Progenitor cell of endocrine pancreas (in vitro differentiated cells): ENCODE data around the gene ATP11B. TPM values are rescaled to one million over a fixed set of nuclear protein-coding genes. Genes with fewer than 3 reads are reported as not detected.

Source experiments
- DNase-seq: peaks from one replicate; pipeline ENCODE4 v3.0.0; 2021; ENCODE audit warnings: low spot score; ENCODE audit not compliant: unreplicated experiment
- H3K27ac Mint-ChIP-seq: 2 replicates; pipeline ENCODE4 v1.8.0; 2021; ENCODE audit warnings: mild to moderate bottlenecking, moderate library complexity, mixed read lengths
- H3K27me3 Mint-ChIP-seq: 2 replicates; pipeline ENCODE4 v1.8.0; 2021; ENCODE audit warnings: mixed read lengths
- H3K36me3 Mint-ChIP-seq: 2 replicates; pipeline ENCODE4 v1.8.0; 2022; ENCODE audit warnings: mixed read lengths; ENCODE audit not compliant: insufficient read depth
- H3K4me1 Mint-ChIP-seq: 2 replicates; pipeline ENCODE4 v1.8.0; 2021; ENCODE audit warnings: low read depth, mixed read lengths
- H3K4me3 Mint-ChIP-seq: 2 replicates; pipeline ENCODE4 v1.8.0; 2021; ENCODE audit warnings: low read depth, mild to moderate bottlenecking, moderate library complexity, mixed read lengths
- H3K9me3 Mint-ChIP-seq: 2 replicates; pipeline ENCODE4 v1.8.0; 2021; ENCODE audit warnings: low read depth, mixed read lengths
- CTCF ChIP-seq: fragments of 200-600 bp; sonication (generic); IDR thresholded peaks from one replicate; pipeline ENCODE4 v1.5.0; 2021; ENCODE audit warnings: antibody characterized with exemption, mild to moderate bottlenecking; ENCODE audit not compliant: unreplicated experiment
- total RNA-seq: library from RNA; stranded (reverse); gene quantifications from 2 replicates; pipeline ENCODE4 v1.2.1, GENCODE V29; 2021

Gene ATP11B
- total RNA-seq, 1 donor from 2014 or later = 127 TPM

- no peak overlapping the region for H3K27ac Mint-ChIP-seq
- peaks cover 4% of the 10 kb centered on the region for H3K4me1 Mint-ChIP-seq
- peaks cover 14% of the 10 kb centered on the region for H3K36me3 Mint-ChIP-seq
- H3K27me3 Mint-ChIP-seq = no peaks in the 10 kb centered on the region
- no peak overlapping the region for H3K4me3 Mint-ChIP-seq
- TF ChIP-seq CTCF = no peak
- DNase-seq = no peak
- H3K9me3 Mint-ChIP-seq = no peaks in the 10 kb centered on the region
Measured at GRCh38 chr3:182914341-182914740, 121.0 kb downstream of the ATP11B start.

- peaks cover 22% of the 10 kb centered on the region for H3K4me1 Mint-ChIP-seq
- H3K9me3 Mint-ChIP-seq = no peaks in the 10 kb centered on the region
- peaks cover 11% of the 10 kb centered on the region for H3K36me3 Mint-ChIP-seq
- H3K4me3 Mint-ChIP-seq = no peak overlapping the region
- TF ChIP-seq CTCF = no peak
- no peak for DNase-seq
- H3K27me3 Mint-ChIP-seq = no peaks in the 10 kb centered on the region
- H3K27ac Mint-ChIP-seq = no peak overlapping the region
Measured at GRCh38 chr3:182917134-182917533, 123.8 kb downstream of the ATP11B start.

GRCh38 chr3:182919866-182920357 lies 126.6 kb downstream of the ATP11B start:
- H3K27ac Mint-ChIP-seq = no peak overlapping the region
- H3K4me1 Mint-ChIP-seq = peaks cover 25% of the 10 kb centered on the region
- TF ChIP-seq CTCF = no peak
- no peak for DNase-seq
- H3K36me3 Mint-ChIP-seq = peaks cover 11% of the 10 kb centered on the region
- no peak overlapping the region for H3K4me3 Mint-ChIP-seq
- H3K27me3 Mint-ChIP-seq = no peaks in the 10 kb centered on the region
- H3K9me3 Mint-ChIP-seq = no peaks in the 10 kb centered on the region

GRCh38 chr3:182920515-182921084 lies 127.3 kb downstream of the ATP11B start:
- Mint-ChIP-seq H3K9me3 (no peaks in the 10 kb centered on the region), H3K27ac (peak overlapping the region; percentile 82), H3K4me3 (peak overlapping the region; percentile 37), H3K4me1 (peaks cover 25% of the 10 kb centered on the region), H3K27me3 (no peaks in the 10 kb centered on the region), H3K36me3 (peaks cover 13% of the 10 kb centered on the region)
- no peak for TF ChIP-seq CTCF
- no peak for DNase-seq

GRCh38 chr3:182921665-182922355 lies 128.5 kb downstream of the ATP11B start:
- Mint-ChIP-seq H3K27ac (no peak overlapping the region), H3K4me1 (peaks cover 25% of the 10 kb centered on the region), H3K9me3 (no peaks in the 10 kb centered on the region), H3K4me3 (no peak overlapping the region), H3K27me3 (no peaks in the 10 kb centered on the region), H3K36me3 (peaks cover 13% of the 10 kb centered on the region)
- DNase-seq = no peak
- TF ChIP-seq CTCF = no peak
